GM20431 (cell line): Measurements from ENCODE around the gene HTRA1.

Experiments used
- in situ Hi-C: fragments of 300-500 bp; cut with MseI, MboI; formaldehyde crosslinking; loops from one replicate; pipeline ENCODE4 v1.15.0; 2020; ENCODE audit warnings: low sequenced_read_pairs; ENCODE audit not compliant: unreplicated experiment

The HTRA1 gene

GRCh38 chr10:122450353-122450990 lies 10.9 kb upstream of the HTRA1 start:
- in situ Hi-C loops, result no loop called here

GRCh38 chr10:122454071-122454470 lies 7.3 kb upstream of the HTRA1 start:
- in situ Hi-C loops, result no loop called here

DNA sequence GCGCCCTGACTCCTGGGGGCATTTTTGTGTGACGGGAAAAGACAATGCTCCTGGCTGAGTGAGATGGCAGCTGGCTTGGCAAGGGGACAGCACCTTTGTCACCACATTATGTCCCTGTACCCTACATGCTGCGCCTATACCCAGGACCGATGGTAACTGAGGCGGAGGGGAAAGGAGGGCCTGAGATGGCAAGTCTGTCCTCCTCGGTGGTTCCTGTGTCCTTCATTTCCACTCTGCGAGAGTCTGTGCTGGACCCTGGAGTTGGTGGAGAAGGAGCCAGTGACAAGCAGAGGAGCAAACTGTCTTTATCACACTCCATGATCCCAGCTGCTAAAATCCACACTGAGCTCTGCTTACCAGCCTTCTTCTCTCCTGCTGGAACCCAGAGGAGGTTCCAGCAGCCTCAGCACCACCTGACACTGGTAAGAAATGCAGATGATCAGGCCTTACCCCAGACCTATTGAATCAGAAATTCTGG lies 6.7 kb upstream of the HTRA1 start, which contains the start of gene ARMS2:
Gene ARMS2 (plus strand): TSS at position 51 of the 478 bp plus-strand sequence. CDS start 75 bp downstream, at position 126.
- in situ Hi-C loops, result no loop called here

- in situ Hi-C loops, result no loop called here
These were observed 5.8 kb upstream of the HTRA1 start for GRCh38 chr10:122455376-122456079.

- in situ Hi-C loops, result no loop called here
These were observed 3.4 kb upstream of the HTRA1 start for GRCh38 chr10:122457934-122458333.

DNA sequence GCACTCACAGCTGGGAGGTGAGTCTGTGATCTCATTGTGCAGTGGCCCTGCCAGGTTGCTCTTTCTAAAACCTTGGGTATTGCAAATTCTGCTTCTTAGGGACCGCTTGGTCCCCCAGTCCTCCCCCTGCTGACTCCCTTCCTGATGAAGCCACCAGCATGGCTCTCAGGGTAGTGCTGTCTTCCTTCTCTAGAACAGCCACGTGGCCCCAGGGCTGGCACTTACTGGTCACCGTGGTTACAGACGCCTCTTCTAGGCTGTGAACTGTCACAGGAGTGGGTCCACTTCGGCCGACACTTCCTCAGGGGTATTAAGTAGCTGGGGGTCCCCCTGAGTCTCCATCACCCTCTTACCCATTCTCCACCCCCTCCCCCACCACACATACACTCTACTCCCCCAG lies 2.7 kb upstream of the HTRA1 start:
- in situ Hi-C loops, result no loop called here

- in situ Hi-C loops, result no loop called here
These were observed 1.6 kb upstream of the HTRA1 start for GRCh38 chr10:122459561-122460273.

- in situ Hi-C loops, result no loop called here
These were observed 461 bp upstream of the HTRA1 start for GRCh38 chr10:122460891-122461293.

DNA sequence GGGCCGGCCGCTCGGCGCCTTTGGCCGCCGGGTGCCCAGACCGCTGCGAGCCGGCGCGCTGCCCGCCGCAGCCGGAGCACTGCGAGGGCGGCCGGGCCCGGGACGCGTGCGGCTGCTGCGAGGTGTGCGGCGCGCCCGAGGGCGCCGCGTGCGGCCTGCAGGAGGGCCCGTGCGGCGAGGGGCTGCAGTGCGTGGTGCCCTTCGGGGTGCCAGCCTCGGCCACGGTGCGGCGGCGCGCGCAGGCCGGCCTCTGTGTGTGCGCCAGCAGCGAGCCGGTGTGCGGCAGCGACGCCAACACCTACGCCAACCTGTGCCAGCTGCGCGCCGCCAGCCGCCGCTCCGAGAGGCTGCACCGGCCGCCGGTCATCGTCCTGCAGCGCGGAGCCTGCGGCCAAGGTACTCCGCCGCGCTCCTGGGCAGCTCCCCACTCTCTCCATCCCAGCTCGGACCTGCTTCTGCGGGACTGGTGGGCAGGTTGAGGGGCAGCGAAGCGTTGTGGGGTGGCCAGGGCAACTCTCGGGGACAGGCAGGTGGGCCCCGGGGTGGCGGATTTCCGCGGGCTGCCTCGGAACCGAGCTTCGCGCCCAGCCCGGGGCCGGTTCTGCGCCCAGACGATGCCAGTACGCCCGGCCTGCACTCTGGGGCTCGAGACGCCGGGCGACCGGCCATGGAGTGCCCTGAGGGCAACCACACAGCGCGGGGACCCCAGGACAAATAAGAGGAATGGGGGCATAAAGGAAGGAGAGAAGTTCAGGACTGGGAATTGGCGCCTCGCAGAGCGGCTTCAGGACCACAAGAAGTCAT lies 578 bp downstream of the HTRA1 start:
- in situ Hi-C loops, result no loop called here

DNA sequence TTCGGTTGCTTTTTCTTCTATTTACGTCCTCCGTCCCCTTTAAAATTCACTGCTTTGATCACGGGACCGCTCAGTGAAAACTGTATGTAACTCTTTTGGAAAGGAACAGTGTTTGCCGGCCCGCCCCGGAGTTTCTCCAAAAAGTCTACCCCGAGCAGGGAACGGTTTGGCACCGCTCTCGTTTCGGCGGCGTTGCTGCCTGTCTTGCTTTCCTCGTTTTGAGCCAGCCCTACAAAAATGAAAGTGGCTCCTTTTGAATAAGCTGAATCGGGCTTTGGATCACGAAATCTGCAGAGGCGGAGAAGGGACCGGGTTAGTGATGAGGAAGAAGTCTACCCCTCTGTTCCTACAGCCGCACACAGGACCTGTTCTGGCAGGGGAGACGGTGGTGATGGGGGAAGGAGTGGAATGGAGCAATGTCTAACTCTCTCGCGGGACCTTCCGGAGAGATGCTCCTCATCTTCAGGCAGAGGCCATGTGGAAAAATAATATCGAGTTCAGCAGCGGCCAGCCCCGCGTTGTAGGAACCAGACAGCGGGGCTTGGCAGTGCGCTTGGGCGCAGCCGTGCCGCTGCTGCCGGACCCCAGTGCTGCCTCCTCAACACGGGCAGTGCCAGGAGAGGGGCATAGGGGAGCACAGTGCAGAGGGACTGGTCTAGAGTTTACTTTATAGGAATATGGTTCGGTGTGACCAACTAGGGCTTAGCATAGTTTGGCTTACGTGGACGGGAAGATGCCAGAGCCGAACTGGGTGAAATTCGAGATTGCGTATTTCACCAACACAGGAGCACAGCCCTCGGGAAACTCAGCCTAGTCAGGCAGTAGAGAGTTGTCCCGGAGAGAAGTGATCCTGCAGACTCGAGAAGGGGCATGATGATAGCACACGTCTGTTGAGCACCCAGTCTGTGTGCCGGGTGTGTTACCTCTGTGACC lies 1.4 kb downstream of the HTRA1 start:
- in situ Hi-C loops, result no loop called here

GRCh38 chr10:122463466-122464249 lies 2.3 kb downstream of the HTRA1 start:
- in situ Hi-C loops, result no loop called here

DNA sequence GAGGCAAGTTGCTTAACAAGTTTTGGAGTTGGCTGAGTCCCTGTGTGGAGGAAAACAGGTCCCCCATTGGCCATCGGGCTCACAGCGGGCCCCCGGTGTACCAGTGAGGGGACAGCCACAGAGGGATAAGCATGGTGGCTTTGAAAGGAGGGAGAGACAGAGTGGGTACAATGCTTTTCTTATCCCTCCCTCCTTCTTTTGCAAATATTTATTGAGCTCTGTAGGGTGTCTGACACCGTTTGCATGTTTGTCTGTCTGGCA lies 2.8 kb downstream of the HTRA1 start:
- in situ Hi-C loops, result no loop called here

- in situ Hi-C loops, result no loop called here
These were observed 3.2 kb downstream of the HTRA1 start for GRCh38 chr10:122464586-122464985.

GRCh38 chr10:122465401-122466040 lies 4.2 kb downstream of the HTRA1 start:
- in situ Hi-C loops, result no loop called here

GRCh38 chr10:122466951-122467381 lies 5.6 kb downstream of the HTRA1 start:
- in situ Hi-C loops, result no loop called here

DNA sequence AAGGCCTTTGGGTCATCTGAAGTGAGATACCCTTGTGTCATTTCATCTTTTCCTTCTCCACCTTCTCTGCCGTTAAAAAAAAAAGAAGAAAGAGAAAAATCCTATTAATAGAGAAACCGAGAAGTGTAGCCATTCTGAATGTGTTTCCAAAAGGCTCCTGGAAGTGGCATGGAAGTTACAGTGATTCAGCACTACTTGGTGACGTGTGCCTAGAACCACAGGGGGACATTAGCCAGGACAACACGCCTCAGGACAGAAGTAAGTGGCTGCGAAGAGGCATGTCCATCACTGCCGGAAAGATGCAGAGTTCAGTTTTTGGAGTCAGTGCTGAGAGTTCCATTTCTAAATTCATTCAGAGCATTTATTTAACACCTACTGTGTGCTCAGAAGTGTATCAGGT lies 6.3 kb downstream of the HTRA1 start:
- in situ Hi-C loops, result no loop called here

DNA sequence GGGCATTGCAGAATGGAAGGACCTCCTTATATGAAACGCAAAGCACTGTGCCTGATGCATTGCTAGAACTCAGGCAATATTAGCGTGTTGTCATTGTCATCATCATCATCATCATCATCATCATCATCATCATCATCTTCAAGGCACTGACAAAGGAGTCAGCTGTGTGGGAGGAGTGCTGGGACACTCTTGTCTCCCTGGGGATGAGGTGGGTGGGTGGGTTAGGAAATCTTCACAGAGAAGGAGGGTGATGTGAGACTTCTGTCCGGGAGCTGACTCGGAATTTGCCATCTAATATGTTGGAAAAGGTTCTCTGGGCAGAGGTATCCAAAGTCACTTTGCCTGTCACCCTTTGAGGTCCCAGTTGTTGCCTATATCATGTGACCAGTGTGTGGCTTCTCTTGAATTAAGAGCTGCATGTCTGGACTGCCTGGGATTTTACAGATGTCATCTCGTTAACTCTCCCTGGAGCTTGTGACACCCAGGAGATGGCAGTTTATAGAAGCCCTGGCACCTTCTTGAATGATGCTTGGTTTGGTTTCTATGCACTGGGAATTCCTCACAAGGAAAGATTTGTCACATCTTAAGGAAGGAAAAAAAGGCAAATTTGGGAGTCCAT lies 7.1 kb downstream of the HTRA1 start:
- in situ Hi-C loops, result no loop called here
